ENCODE results near the gene ADAMTS3. TPM values are rescaled to one million over a fixed set of nuclear protein-coding genes. Genes with fewer than 3 reads are reported as not detected.
A peak's percentile ranks its signal among the peaks of the same experiment; 100 is the strongest.

The ADAMTS3 gene
- total and polyA plus RNA-seq, 9 of the 15 experiments (the other 6 are each of a cell fraction or from before 2014, with no cell fraction given): 4.0 to 18.0 (median 12.1) TPM

GRCh38 chr4:72320223-72320948, 248.6 kb downstream of the ADAMTS3 start (continued):
- TF ChIP-seq MLLT1 (IDR thresholded peaks at IDR 0.05) (no peak), ETV5 (CRISPR knock-in tag; IDR thresholded peaks at IDR 0.05; ENCODE audit: low read depth) (no peak), AFF1 (IDR thresholded peaks at IDR 0.05; ENCODE audit: low read depth in 1 of 2, partially characterized antibody in 2 of 2) (no peak), ZNF76 (CRISPR knock-in tag; IDR thresholded peaks at IDR 0.05; ENCODE audit: borderline replicate concordance) (no peak), ZNF316 (IDR thresholded peaks at IDR 0.05) (peak; percentile 87), RBFOX2 (IDR thresholded peaks at IDR 0.05; ENCODE audit: low read depth, low read length) (no peak), CAMTA2 (CRISPR knock-in tag; conservative IDR thresholded peaks at IDR 0.05) (no peak), VEZF1 (CRISPR knock-in tag; IDR thresholded peaks at IDR 0.05) (no peak), ZNF830 (CRISPR knock-in tag; IDR thresholded peaks at IDR 0.05) (no peak), FOXJ3 (CRISPR knock-in tag; IDR thresholded peaks at IDR 0.05) (no peak), ZNF146 (CRISPR knock-in tag; IDR thresholded peaks at IDR 0.05; ENCODE audit: unreplicated experiment) (no peak), ZNF239 (CRISPR knock-in tag; IDR thresholded peaks at IDR 0.05) (no peak)

Measured in K562 (cell line).